ENCODE measurements around the gene COX19.

The COX19 gene

DNA sequence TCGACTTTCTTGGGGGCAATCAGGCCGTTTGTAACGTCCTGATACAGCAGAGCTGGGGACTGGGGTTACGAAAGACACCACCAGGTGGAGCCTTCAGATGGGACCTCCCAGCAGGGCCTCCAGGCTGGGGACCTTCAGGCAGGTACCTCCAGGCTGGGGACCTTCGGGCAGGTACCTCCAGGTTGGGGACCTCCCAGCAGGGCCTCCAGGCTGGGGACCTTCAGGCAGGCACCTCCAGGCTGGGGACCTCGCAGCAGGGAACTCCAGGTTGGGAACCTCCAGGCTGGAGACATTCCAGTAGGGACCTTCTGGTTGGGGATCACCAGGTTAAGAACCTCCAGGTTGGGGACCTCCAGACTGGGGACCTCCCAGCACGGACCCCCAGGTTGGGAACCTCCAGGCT is 45.5 kb upstream of the COX19 start:
- DNase-seq, result no peak
- Histone ChIP-seq H3K4me1 (ENCODE audit: low read length) (peaks cover 24% of the 10 kb centered on the region), H3K79me2 (ENCODE audit: low read length) (peaks cover 28% of the 10 kb centered on the region), H3F3A (ENCODE audit: insufficient read depth, low read length) (peaks cover 14% of the 10 kb centered on the region), H3K36me3 (replicated peaks; ENCODE audit: insufficient read depth, low read length) (no peaks in the 10 kb centered on the region), H3K4me2 (ENCODE audit: low read depth, low read length) (no peak overlapping the region), H2AFZ (ENCODE audit: low read length) (no peak overlapping the region), H3K27ac (ENCODE audit: low read length) (no peak overlapping the region), H3K9me2 (replicated peaks; ENCODE audit: insufficient read depth, low read length) (no peaks in the 10 kb centered on the region), H3K27me3 (replicated peaks; ENCODE audit: insufficient read depth, low read length) (no peaks in the 10 kb centered on the region), H3K4me3 (ENCODE audit: low read length) (no peak overlapping the region), H3K9ac (ENCODE audit: low read length) (no peak overlapping the region), H4K20me1 (ENCODE audit: insufficient read depth, low read length) (no peaks in the 10 kb centered on the region), H3K9me3 (replicated peaks; ENCODE audit: insufficient read depth, low read length) (no peaks in the 10 kb centered on the region)
- TF ChIP-seq EZH2phosphoT487 (IDR thresholded peaks at IDR 0.05; ENCODE audit: low read length) (no peak), EZH2 (optimal IDR thresholded peaks at IDR 0.05; ENCODE audit: low read depth, low read length) (no peak)
- TF ChIP-seq, protein P1, sequence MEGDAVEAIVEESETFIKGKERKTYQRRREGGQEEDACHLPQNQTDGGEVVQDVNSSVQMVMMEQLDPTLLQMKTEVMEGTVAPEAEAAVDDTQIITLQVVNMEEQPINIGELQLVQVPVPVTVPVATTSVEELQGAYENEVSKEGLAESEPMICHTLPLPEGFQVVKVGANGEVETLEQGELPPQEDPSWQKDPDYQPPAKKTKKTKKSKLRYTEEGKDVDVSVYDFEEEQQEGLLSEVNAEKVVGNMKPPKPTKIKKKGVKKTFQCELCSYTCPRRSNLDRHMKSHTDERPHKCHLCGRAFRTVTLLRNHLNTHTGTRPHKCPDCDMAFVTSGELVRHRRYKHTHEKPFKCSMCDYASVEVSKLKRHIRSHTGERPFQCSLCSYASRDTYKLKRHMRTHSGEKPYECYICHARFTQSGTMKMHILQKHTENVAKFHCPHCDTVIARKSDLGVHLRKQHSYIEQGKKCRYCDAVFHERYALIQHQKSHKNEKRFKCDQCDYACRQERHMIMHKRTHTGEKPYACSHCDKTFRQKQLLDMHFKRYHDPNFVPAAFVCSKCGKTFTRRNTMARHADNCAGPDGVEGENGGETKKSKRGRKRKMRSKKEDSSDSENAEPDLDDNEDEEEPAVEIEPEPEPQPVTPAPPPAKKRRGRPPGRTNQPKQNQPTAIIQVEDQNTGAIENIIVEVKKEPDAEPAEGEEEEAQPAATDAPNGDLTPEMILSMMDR (IDR thresholded peaks at IDR 0.05; ENCODE audit: low read length), result no peak

DNA sequence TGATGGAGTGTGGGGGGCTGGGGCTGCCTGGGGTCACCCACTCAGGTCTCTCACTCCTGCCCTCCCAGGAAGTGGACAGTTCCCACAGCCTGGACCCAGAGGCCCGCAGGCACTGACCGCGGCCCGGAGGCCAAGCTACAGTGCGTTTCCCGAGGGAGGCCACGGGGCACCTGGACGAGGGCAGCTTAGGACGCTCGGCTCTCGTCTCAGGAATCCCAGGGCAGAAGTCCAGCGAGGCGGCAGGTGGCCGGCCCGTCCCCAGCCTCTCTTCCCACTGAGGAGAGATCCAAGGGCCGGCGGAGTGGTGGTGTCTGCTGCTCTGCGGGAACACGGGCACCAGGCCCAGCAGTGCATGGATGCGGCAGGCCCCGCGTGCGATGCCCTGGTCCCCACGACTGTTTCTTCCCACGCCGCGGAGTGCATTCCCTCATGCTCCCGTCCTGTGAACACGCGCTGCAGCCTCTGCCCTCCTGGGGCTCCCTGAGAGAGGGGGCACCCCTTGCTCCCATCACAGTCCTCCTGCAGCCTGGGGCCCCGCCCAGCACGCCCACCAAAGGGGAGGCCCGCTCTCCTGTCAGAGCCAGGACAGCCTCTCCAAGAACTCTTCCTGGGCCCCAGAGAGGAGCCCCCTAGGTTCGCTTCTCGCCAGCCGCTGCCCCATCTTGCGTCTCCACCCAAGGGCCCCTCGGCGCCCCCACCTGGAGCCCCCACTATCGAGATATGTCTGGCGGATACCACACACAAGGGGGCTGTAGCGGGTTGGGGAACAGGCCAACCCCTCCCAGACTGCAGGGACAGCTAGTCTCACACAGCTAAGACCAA is 44.7 kb upstream of the COX19 start:
- Histone ChIP-seq H3K9ac (ENCODE audit: low read length) (no peak overlapping the region), H4K20me1 (ENCODE audit: insufficient read depth, low read length) (no peaks in the 10 kb centered on the region)

DNA sequence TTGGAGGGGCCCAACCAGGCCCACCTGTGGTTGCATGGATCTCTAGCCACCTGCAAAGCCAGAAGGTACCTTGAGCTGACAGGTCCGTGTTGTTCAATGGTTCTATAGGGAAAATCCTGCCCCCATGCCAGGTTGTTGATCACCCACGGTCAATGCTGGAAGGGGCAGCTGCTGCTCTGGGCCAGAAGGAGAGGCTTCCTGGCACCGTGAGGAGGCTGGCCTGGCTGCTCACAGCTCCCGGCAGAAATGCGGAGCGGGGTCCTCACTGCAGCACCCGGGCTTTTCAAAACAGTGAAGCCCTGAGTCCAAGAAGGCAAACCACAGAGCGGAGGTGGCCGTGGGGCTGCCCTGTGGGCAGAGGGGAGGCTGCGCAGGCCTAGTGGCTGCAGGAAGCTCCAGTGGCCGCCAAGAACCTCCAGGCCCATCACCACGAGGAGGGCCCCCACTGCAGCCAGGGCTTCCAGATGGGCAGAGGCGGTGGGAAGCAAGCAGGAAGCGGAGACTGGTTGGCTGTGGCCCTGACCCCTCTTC is 44.0 kb upstream of the COX19 start:
- peaks cover 25% of the 10 kb centered on the region for H3K79me2 ChIP-seq (ENCODE audit: low read length)
- H3K4me1 ChIP-seq (ENCODE audit: low read length), result peaks cover 12% of the 10 kb centered on the region

More for the DNA sequence above, 44.7 kb upstream of the COX19 start:
- Histone ChIP-seq H3K9me2 (replicated peaks; ENCODE audit: insufficient read depth, low read length) (no peaks in the 10 kb centered on the region), H3K27me3 (replicated peaks; ENCODE audit: insufficient read depth, low read length) (no peaks in the 10 kb centered on the region), H3K9me3 (replicated peaks; ENCODE audit: insufficient read depth, low read length) (no peaks in the 10 kb centered on the region), H3K4me2 (ENCODE audit: low read depth, low read length) (no peak overlapping the region), H3K27ac (ENCODE audit: low read length) (no peak overlapping the region), H3K79me2 (ENCODE audit: low read length) (peaks cover 25% of the 10 kb centered on the region), H2AFZ (ENCODE audit: low read length) (no peak overlapping the region), H3K4me3 (ENCODE audit: low read length) (no peak overlapping the region), H3K36me3 (replicated peaks; ENCODE audit: insufficient read depth, low read length) (no peaks in the 10 kb centered on the region), H3K4me1 (ENCODE audit: low read length) (peaks cover 16% of the 10 kb centered on the region), H3F3A (ENCODE audit: insufficient read depth, low read length) (peaks cover 11% of the 10 kb centered on the region)
- no peak for DNase-seq
- TF ChIP-seq EZH2 (optimal IDR thresholded peaks at IDR 0.05; ENCODE audit: low read depth, low read length), result no peak
- TF ChIP-seq, protein P1 (IDR thresholded peaks at IDR 0.05; ENCODE audit: low read length), result no peak
- TF ChIP-seq EZH2phosphoT487 (IDR thresholded peaks at IDR 0.05; ENCODE audit: low read length), result no peak

More for the DNA sequence above, 44.0 kb upstream of the COX19 start:
- Histone ChIP-seq H3K27ac (ENCODE audit: low read length) (no peak overlapping the region), H3K27me3 (replicated peaks; ENCODE audit: insufficient read depth, low read length) (no peaks in the 10 kb centered on the region), H3K9me3 (replicated peaks; ENCODE audit: insufficient read depth, low read length) (no peaks in the 10 kb centered on the region), H3K4me3 (ENCODE audit: low read length) (no peak overlapping the region), H3K36me3 (replicated peaks; ENCODE audit: insufficient read depth, low read length) (no peaks in the 10 kb centered on the region), H3K9ac (ENCODE audit: low read length) (no peak overlapping the region), H3K9me2 (replicated peaks; ENCODE audit: insufficient read depth, low read length) (no peaks in the 10 kb centered on the region), H3K4me2 (ENCODE audit: low read depth, low read length) (no peak overlapping the region), H4K20me1 (ENCODE audit: insufficient read depth, low read length) (no peaks in the 10 kb centered on the region), H3F3A (ENCODE audit: insufficient read depth, low read length) (peaks cover 8% of the 10 kb centered on the region), H2AFZ (ENCODE audit: low read length) (no peak overlapping the region)
- TF ChIP-seq, protein P1 (IDR thresholded peaks at IDR 0.05; ENCODE audit: low read length), result no peak
- TF ChIP-seq EZH2phosphoT487 (IDR thresholded peaks at IDR 0.05; ENCODE audit: low read length) (no peak), EZH2 (optimal IDR thresholded peaks at IDR 0.05; ENCODE audit: low read depth, low read length) (no peak)
- no peak for DNase-seq
